Thyroid gland (tissue), 4 donors: ENCODE data around the gene PHF21A. TPM values are rescaled to one million over a fixed set of nuclear protein-coding genes. Genes with fewer than 3 reads are reported as not detected.

Experiments used
- DNase-seq, 2 donors: peaks; one replicate each; pipeline ENCODE4 v3.0.0-alpha.2; 2019
- H3K27ac ChIP-seq, 3 donors: fragments of 200-600 bp; sonication (generic); 1 replicate in 2 of 3; 2 replicates in 1 of 3; pipeline ENCODE4 v1.5.1; 2016 to 2019; ENCODE audit warnings: mild to moderate bottlenecking in 1 of 3, moderate library complexity in 1 of 3
- H3K27me3 ChIP-seq: fragments of 200-600 bp; sonication (generic); one replicate; pipeline ENCODE4 v1.5.1; 2019
- H3K36me3 ChIP-seq, 2 donors: fragments of 200-600 bp; sonication (generic); one replicate each; pipeline ENCODE4 v1.5.1; 2016 to 2019
- H3K4me1 ChIP-seq, 2 donors: fragments of 200-600 bp; sonication (generic); one replicate each; pipeline ENCODE4 v1.5.1; 2017 to 2019
- H3K4me3 ChIP-seq, 3 donors: fragments of 200-600 bp; sonication (generic); replicated peaks in 1 of 3; 1 replicate in 2 of 3; 2 replicates in 1 of 3; pipeline ENCODE4 v1.5.1; 2016; ENCODE audit warnings: mild to moderate bottlenecking in 1 of 3
- H3K9me3 ChIP-seq: fragments of 200-600 bp; sonication (generic); one replicate; pipeline ENCODE4 v1.5.1; 2017
- POLR2A ChIP-seq, 2 donors: fragments of 450-650 bp; IDR thresholded peaks; one replicate each; pipeline ENCODE4 v1.6.1; 2017; ENCODE audit warnings: antibody characterized with exemption in 2 of 2, mild to moderate bottlenecking in 2 of 2, moderate library complexity in 1 of 2
- whole genome bisulfite sequencing, 2 donors: methylation state at CpG; one replicate each; pipeline ENCODE4 v1.1.5; 2017; 5-methylcytosine and 5-hydroxymethylcytosine counted together
- intact Hi-C: fragments of 100-400 bp; cut with DNase I; formaldehyde crosslinking; loops from one replicate; pipeline ENCODE4 v1.15.1; 2023
- total RNA-seq, 4 donors: library from RNA; depleted of rRNA; stranded (reverse); fragments of >200 nt; gene quantifications; one replicate each; pipeline ENCODE4 v1.2.3, GENCODE V29; 2016
- TF ChIP-seq, protein P1 (sequence below), 6 experiments: fragments of 200-600 bp in 3 of 6; fragments of 450-650 bp in 3 of 6; sonication (generic) in 3 of 6; IDR thresholded peaks; one replicate each; pipeline ENCODE4 v1.5.1; 2016 to 2019; ENCODE audit warnings: antibody characterized with exemption in 6 of 6, mild to moderate bottlenecking in 2 of 6, inconsistent platforms in 1 of 6, moderate library complexity in 1 of 6

PHF21A gene
- total RNA-seq, 4 donors from 2014 or later: 26.2 to 95.7 (median 64.0) TPM

DNA sequence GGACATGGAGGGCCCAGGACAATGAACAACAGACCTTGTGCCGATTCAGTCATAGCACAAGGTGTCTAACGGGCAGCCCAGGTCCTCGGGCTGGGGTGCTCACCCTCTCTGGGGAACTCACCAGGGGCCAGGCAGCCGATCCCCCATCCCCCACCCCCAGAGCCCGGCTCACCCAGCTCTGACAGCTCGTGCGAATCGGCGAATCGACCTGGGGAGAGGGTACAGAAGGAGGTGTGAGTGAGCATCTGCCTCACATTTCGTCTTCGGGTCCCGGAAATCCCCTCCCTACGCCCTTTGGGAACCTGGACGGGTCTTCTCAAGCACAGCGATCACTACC lies 204.0 kb downstream of the PHF21A start:
- TF ChIP-seq, protein P1, sequence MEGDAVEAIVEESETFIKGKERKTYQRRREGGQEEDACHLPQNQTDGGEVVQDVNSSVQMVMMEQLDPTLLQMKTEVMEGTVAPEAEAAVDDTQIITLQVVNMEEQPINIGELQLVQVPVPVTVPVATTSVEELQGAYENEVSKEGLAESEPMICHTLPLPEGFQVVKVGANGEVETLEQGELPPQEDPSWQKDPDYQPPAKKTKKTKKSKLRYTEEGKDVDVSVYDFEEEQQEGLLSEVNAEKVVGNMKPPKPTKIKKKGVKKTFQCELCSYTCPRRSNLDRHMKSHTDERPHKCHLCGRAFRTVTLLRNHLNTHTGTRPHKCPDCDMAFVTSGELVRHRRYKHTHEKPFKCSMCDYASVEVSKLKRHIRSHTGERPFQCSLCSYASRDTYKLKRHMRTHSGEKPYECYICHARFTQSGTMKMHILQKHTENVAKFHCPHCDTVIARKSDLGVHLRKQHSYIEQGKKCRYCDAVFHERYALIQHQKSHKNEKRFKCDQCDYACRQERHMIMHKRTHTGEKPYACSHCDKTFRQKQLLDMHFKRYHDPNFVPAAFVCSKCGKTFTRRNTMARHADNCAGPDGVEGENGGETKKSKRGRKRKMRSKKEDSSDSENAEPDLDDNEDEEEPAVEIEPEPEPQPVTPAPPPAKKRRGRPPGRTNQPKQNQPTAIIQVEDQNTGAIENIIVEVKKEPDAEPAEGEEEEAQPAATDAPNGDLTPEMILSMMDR (IDR thresholded peaks at IDR 0.05): no peak
- no peak for TF ChIP-seq POLR2A (IDR thresholded peaks at IDR 0.05)
- DNase-seq: no peak

DNA sequence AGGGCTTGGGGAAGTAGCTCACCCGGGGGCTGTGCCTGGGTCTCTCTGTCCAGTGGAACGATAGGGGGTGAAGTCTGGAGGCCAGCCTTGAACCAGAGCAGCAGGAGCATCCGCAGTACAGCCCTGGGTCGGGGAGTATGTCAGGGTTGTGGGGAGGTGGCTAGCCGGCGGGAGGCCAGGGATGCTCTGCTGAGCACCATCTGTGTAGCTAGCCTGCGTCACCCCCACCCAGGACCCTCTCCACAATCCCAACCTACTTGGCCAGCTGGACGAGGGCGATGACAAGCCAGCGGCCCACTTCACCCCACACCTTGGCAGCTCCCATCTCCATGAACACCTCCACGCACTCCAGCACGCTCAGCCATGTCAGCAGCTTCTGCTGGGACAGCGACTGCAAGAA lies 205.8 kb downstream of the PHF21A start:
- H3K27me3 ChIP-seq: no peaks in the 10 kb centered on the region
- H3K4me3 ChIP-seq: no peak overlapping the region
- H3K36me3 ChIP-seq: peaks cover 19 to 30% of the 10 kb centered on the region in 2 donors
- intact Hi-C loops: loop anchor here (10.0 kb wide), 1 partner anchor 111 kb away; the partner anchor contains the start of gene SLC35C1
- peaks cover 15 to 22% of the 10 kb centered on the region in 2 donors for H3K4me1 ChIP-seq
- no peak for DNase-seq
- no peaks in the 10 kb centered on the region for H3K9me3 ChIP-seq
- WGBS, 2 donors: 79 to 87% methylated on average over 8 to 12 of the region's 13 CpGs
- TF ChIP-seq POLR2A (IDR thresholded peaks at IDR 0.05): no peak
- TF ChIP-seq, protein P1 (IDR thresholded peaks at IDR 0.05): no peak
- no peak overlapping the region for H3K27ac ChIP-seq

More for the DNA sequence above, 204.0 kb downstream of the PHF21A start:
- peaks cover 15 to 19% of the 10 kb centered on the region in 2 donors for H3K36me3 ChIP-seq
- H3K4me3 ChIP-seq: peak overlapping the region; percentile 38 to 76 (median 43)
- H3K4me1 ChIP-seq: peaks cover 27 to 37% of the 10 kb centered on the region in 2 donors
- no peaks in the 10 kb centered on the region for H3K9me3 ChIP-seq
- peak overlapping the region; percentile 23 to 80 (median 71) for H3K27ac ChIP-seq
- intact Hi-C loops: loop anchor here (10.0 kb wide), 1 partner anchor 112 kb away; the partner anchor contains the start of gene SLC35C1
- WGBS, 2 donors: 5% methylated on average over 14 to 15 of the region's 16 CpGs
- H3K27me3 ChIP-seq: no peaks in the 10 kb centered on the region

DNA sequence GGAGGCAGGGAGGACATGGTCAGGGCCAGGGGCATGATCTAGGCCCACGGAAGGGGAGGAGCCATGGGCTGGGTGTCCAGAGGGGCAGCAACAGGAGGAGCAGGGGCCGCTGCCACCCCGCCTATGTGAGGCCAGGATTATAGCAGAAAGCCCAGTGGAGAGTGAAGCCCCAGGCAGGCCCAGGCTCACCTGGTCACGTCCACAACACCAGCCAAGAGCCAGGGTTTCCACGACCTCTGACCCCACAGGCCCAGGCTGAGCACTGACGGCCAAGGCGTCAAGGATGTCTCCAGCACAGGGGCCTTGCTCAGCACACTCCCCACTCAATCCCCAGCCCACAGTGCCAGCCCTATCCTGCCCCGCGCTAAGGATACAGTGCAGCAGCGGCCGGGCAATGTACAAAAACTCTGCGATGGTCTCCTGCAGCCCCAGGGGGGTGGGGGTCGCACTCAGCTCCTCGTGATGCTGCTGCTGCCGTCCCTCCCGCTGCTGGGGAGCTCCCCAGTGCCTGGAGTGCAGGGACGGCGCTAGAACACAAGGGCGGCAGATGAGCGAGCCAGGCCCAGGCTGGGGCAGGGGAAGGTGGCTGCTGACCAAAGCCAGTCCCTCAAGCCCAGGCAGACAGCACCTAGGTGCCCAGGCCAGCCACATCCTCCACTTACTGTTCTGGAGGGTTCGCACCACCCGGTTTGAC lies 207.2 kb downstream of the PHF21A start:
- H3K36me3 ChIP-seq: peaks cover 25 to 38% of the 10 kb centered on the region in 2 donors
- no peaks in the 10 kb centered on the region for H3K9me3 ChIP-seq
- no peak overlapping the region for H3K4me3 ChIP-seq
- peaks cover 12 to 13% of the 10 kb centered on the region in 2 donors for H3K4me1 ChIP-seq
- no peak for DNase-seq
- H3K27me3 ChIP-seq: no peaks in the 10 kb centered on the region
- intact Hi-C loops: loop anchor here (10.0 kb wide), 1 partner anchor 109 kb away; the partner anchor contains the start of gene SLC35C1
- no peak for TF ChIP-seq POLR2A (IDR thresholded peaks at IDR 0.05)
- no peak overlapping the region for H3K27ac ChIP-seq
- WGBS, 2 donors: 89 to 91% methylated on average over 5 to 18 of the region's 22 CpGs

DNA sequence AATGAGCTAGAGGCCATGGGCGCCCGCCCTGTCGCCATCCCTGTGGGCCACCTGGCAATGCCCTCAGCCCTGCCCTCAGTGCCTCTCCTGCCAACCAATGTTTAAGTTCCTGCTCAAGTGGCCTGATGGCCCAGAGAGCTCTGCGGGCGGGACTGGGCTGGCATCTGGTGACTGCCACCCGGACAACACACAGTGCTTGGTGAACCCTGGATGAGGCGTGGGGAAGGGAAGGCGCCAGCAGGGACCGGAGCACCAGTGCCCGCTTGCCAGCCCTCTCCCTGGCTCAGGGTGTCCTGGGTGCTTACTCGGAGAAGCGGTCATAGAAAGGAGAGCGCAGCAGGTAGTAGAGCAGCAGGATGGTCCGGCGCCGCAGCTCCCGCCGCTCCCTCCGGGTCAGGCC lies 207.7 kb downstream of the PHF21A start:
- TF ChIP-seq, protein P1 (IDR thresholded peaks at IDR 0.05): no peak
- TF ChIP-seq POLR2A (IDR thresholded peaks at IDR 0.05): no peak
- peaks cover 9 to 13% of the 10 kb centered on the region in 2 donors for H3K4me1 ChIP-seq
- intact Hi-C loops: loop anchor here (10.0 kb wide), 1 partner anchor 109 kb away; the partner anchor contains the start of gene SLC35C1
- peaks cover 25 to 38% of the 10 kb centered on the region in 2 donors for H3K36me3 ChIP-seq
- WGBS, 2 donors: 93 to 96% methylated on average over 18 to 19 of the region's 19 CpGs
- DNase-seq: no peak
- H3K4me3 ChIP-seq: no peak overlapping the region
- no peaks in the 10 kb centered on the region for H3K27me3 ChIP-seq
- H3K9me3 ChIP-seq: no peaks in the 10 kb centered on the region
- H3K27ac ChIP-seq: no peak overlapping the region

DNA sequence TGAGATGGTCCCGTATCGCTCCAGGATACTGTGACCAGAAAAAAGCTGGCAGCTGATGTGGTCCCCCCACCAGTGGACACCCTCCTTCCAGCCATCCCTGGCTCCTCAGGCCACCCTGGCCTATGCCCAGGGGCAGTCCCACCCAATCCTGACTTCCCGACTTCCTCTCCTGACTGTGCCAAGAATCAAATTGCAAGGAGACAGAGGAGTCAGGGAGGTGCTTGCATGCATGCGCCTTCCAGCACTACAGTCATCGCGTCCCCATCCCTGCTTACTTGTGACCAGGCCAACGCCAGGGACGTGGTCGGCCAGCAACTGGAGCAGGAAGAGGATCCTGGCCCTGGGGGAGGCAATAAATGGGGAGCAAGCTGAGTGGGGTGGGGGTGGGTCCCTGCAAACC lies 210.6 kb downstream of the PHF21A start:
- no peaks in the 10 kb centered on the region for H3K4me1 ChIP-seq
- H3K4me3 ChIP-seq: no peak overlapping the region
- H3K27ac ChIP-seq: no peak overlapping the region
- H3K36me3 ChIP-seq: peaks cover 25 to 38% of the 10 kb centered on the region in 2 donors
- no peak for DNase-seq
- H3K9me3 ChIP-seq: no peaks in the 10 kb centered on the region
- intact Hi-C loops: loop anchor here (10.0 kb wide), 1 partner anchor 106 kb away; the partner anchor contains the start of gene SLC35C1
- TF ChIP-seq, protein P1 (IDR thresholded peaks at IDR 0.05): no peak
- no peak for TF ChIP-seq POLR2A (IDR thresholded peaks at IDR 0.05)
- 88 to 91% methylated on average over 6 to 9 of the region's 9 CpGs for WGBS, 2 donors
- no peaks in the 10 kb centered on the region for H3K27me3 ChIP-seq
